Kidney epithelial cell (primary cell): ENCODE measurements around the gene FAM193B. TPM values are rescaled to one million over a fixed set of nuclear protein-coding genes. Genes with fewer than 3 reads are reported as not detected.

ENCODE experiments used
- DNase-seq: peaks from one replicate; pipeline ENCODE4 v3.0.0-alpha.2; 2010; ENCODE audit warnings: low read depth
- H3K27me3 ChIP-seq: 2 replicates; pipeline ENCODE4 v1.6.0; 2011; ENCODE audit warnings: low read length; ENCODE audit not compliant: control insufficient read depth, insufficient read depth
- H3K36me3 ChIP-seq: 2 replicates; pipeline ENCODE4 v1.5.1; 2011; ENCODE audit warnings: low read length; ENCODE audit not compliant: control insufficient read depth, insufficient read depth
- H3K4me3 ChIP-seq: 2 replicates; pipeline ENCODE4 v1.5.1; 2011; ENCODE audit warnings: low read depth, mild to moderate bottlenecking, control low read depth, low read length
- total RNA-seq: library from RNA; depleted of rRNA; stranded (reverse); fragments of >200 nt; gene quantifications from 2 replicates; pipeline ENCODE4 v1.2.3, GENCODE V29; 2015
- TF ChIP-seq, protein P1 (sequence below): IDR thresholded peaks from 2 replicates; pipeline ENCODE4 v1.5.1; 2011; ENCODE audit warnings: mild to moderate bottlenecking, moderate library complexity, low read length, control low read depth, inconsistent platforms; ENCODE audit not compliant: insufficient read depth, poor library complexity, severe bottlenecking

The FAM193B gene
- total RNA-seq, 1 donor from 2014 or later: 29.5 TPM

DNA sequence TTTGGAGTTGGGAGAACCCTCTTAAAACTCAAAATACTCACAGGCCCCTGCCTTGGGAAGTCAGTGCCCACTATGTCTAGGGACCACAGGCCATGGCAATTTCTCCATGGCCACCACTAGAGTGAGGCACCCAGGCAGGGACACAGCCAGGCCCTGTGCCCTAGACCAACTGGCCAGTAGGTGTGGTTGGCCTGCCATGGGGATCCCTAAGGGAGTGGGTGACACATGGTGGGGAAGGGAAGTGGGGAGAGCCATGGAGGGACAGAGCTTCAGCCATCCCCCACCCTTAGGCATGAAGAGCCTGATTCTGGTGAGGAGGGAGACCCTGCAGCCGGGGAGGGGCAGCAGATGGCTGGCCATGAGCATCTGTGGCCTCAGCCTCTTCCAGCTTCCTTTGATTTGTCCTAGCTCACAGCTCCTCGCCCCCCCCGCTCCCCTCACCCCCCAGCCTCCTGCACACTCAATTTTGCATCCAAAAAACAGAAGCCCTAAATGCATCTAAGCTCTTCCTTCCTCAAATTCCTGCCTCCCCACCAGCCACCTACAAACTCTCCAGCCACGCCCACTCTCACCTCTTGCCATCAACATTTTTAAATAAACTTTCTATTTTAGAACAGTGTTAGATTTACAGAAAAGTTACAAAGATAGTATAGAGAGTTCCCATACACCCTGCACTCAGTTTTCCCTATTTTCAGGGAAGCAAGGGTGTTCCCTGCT lies 79.4 kb downstream of the FAM193B start:
- DNase-seq: no peak
- H3K27me3 ChIP-seq: no peaks in the 10 kb centered on the region
- TF ChIP-seq, protein P1, sequence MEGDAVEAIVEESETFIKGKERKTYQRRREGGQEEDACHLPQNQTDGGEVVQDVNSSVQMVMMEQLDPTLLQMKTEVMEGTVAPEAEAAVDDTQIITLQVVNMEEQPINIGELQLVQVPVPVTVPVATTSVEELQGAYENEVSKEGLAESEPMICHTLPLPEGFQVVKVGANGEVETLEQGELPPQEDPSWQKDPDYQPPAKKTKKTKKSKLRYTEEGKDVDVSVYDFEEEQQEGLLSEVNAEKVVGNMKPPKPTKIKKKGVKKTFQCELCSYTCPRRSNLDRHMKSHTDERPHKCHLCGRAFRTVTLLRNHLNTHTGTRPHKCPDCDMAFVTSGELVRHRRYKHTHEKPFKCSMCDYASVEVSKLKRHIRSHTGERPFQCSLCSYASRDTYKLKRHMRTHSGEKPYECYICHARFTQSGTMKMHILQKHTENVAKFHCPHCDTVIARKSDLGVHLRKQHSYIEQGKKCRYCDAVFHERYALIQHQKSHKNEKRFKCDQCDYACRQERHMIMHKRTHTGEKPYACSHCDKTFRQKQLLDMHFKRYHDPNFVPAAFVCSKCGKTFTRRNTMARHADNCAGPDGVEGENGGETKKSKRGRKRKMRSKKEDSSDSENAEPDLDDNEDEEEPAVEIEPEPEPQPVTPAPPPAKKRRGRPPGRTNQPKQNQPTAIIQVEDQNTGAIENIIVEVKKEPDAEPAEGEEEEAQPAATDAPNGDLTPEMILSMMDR: no peak
- H3K4me3 ChIP-seq: no peak overlapping the region
- peaks cover 2% of the 10 kb centered on the region for H3K36me3 ChIP-seq

DNA sequence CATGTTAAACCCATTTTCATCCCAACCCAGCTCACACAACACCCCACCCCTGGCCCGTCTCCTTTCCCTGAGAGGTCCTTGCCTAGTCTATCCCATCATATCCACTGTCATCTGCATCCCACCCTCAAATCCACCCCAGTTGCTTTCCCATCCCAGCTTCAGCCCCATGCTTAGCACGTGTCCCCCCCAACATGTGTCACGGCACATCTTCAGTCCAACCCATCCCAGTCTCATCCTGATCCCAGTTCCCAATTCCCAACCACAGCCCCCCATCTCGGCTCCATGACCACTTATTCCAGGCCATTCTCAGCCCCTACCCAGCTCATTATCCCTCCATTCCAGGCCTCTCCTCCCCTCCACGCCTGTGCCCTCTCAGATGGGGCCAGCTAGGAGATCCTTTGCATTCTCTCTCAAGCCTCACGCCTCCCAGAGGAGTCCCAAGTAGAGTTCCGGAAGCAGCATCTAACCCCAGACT lies 80.3 kb downstream of the FAM193B start:
- no peak for DNase-seq
- Histone ChIP-seq H3K4me3 (no peak overlapping the region), H3K36me3 (peaks cover 2% of the 10 kb centered on the region), H3K27me3 (no peaks in the 10 kb centered on the region)
- TF ChIP-seq, protein P1: no peak

DNA sequence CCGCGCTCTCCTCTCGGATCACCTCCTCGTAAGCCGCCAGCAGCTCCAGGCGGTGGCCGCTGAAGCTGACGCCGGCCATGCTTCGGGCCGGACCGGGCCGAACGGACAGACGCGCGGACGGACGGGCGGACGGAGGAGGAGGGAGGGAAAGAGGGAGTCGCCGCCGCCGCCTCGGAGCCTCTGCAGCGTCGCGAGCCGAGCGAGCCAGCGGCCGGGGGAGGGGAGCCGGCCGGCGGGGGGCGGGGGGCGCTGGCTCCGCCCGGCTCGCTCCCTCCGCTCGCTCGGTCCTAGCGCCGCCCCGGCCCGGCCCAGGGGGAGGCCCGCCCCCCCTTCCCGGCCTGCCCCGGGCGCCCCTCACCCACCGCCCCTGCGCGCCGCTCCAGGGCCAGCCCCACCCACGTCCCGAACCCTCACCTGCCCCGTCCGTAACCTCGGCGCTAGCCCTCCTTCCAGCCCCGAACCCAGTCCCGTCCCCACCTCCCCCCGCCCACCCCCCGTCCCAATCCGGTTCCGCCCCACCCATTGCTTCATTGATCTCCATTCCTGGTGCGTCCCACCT lies 80.8 kb downstream of the FAM193B start, which contains the start of gene DBN1:
Gene DBN1, minus strand, starts transcription at position 192 of the 559 bp plus-strand sequence. Its CDS starts 113 bp downstream, at position 79.
- Histone ChIP-seq H3K27me3 (no peaks in the 10 kb centered on the region), H3K4me3 (peak within 1 kb of the TSS; percentile 69), H3K36me3 (peaks cover 2% of the 10 kb centered on the region)
- TF ChIP-seq, protein P1: no peak
- DNase-seq: no peak

DNA sequence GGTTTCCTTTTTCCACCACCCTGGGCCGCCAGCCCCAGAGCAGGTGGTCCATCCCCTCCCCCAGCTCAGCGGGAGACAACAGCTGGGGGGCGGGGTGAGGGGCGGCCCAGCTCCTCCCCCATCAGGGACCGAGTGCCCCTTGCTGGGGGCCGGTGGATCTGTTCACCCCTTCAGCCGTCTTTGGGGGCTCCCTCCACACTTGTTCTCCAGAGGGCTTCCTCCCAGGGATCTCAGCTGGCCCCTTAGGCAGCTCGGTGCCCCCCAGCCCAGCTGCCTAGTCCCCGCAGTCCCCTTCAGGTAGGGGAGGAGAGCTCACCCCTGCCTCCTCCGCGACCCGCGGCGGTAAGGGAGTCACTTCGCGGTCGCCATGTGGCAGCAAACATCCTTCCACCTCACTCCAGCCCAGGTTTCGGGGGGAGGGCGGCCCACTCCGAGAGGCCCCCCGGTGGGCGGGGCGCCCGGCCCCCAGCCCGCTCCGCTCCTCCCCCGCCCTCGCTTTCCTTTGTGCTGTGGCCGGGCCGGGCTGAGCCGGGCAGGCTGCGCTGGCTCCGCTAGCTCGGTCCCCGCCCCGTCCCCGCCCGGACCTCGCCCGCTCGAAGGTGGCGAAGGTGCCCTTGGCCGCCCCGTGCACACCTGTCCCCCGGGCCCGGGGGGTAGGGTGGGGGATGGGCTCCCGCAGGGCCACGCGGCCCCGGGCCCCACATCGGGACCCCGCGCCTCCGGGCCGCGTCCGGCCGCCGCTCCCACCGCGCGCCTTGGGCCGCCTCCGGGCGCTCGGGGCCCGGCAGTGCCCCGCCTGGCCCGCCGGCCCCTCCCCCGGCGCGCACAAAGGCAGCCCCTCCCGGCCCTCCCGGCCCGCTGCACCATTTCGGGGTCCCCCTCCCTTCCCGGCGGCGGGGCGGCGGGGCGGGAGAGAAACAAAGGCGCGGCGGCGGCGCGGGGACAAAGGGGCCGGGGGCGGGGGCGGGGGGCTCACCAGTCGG lies 81.6 kb downstream of the FAM193B start:
- TF ChIP-seq, protein P1: no peak
- peak overlapping the region; percentile 69 for H3K4me3 ChIP-seq
- no peak for DNase-seq
- peaks cover 2% of the 10 kb centered on the region for H3K36me3 ChIP-seq
- no peaks in the 10 kb centered on the region for H3K27me3 ChIP-seq

DNA sequence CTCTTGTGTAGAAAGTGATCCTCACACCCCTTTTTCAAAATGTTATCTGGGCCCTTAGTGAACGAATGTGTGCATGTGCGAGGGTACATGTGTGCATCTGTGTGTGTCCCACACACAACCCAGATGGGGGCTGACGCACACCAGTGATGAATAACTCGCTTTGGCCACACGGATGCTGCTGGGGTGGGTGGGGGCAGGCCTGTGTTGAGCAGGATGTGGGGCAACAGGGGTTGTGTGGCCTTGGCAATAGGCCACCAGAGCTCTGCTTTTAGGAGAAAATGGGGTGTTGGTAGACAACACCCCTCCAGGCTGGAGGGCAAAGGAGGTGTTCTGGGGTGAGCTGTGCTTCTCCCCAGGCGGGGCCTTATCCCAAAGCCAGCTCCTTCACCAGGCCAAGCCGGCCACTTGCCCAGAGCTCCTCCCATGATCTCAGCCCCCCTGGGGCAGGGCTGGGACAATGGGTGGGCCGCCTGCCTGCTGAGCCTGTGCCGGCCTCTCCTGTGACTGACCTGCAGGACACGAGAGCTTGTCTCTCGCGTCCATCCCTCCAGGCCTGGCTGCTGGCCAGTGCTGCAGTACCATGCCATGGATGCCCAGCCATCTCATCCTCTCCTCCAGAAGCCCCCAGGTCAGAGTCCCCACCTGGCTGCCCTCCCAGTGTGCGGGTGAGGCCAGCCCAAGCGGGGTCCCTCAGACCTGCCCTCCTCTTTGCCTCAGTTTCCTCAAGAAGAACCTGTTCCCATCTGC lies 82.6 kb downstream of the FAM193B start:
- TF ChIP-seq, protein P1: no peak
- H3K27me3 ChIP-seq: no peaks in the 10 kb centered on the region
- peaks cover 4% of the 10 kb centered on the region for H3K36me3 ChIP-seq
- no peak for DNase-seq
- peak overlapping the region; percentile 69 for H3K4me3 ChIP-seq
